HFFc6 (cell line): ENCODE results near the gene IGF2. TPM values are rescaled to one million over a fixed set of nuclear protein-coding genes. Genes with fewer than 3 reads are reported as not detected.

Source experiments
- DNase-seq: peaks from one replicate; pipeline ENCODE4 v3.0.0-alpha.2; 2018
- H3K27ac Mint-ChIP-seq: 2 replicates; pipeline ENCODE4 v1.8.0; 2020; ENCODE audit warnings: mild to moderate bottlenecking, mixed read lengths
- H3K27me3 Mint-ChIP-seq: 2 replicates; pipeline ENCODE4 v1.8.0; 2021; ENCODE audit warnings: mild to moderate bottlenecking, moderate library complexity, mixed read lengths; ENCODE audit not compliant: insufficient read depth
- H3K36me3 Mint-ChIP-seq: 2 replicates; pipeline ENCODE4 v1.8.0; 2021; ENCODE audit warnings: low read depth, mixed read lengths
- H3K4me1 Mint-ChIP-seq: 2 replicates; pipeline ENCODE4 v1.8.0; 2020; ENCODE audit warnings: low read depth, mixed read lengths
- H3K4me3 Mint-ChIP-seq: 2 replicates; pipeline ENCODE4 v1.8.0; 2020; ENCODE audit warnings: mild to moderate bottlenecking, moderate library complexity, mixed read lengths
- H3K9me3 Mint-ChIP-seq: 2 replicates; pipeline ENCODE4 v1.8.0; 2020; ENCODE audit warnings: mild to moderate bottlenecking, mixed read lengths
- total RNA-seq, 6 experiments: library from RNA; stranded (reverse); fragmentation: NEBNext Ultra II Directional; extraction: Animal tissue kit (Norgen Biotek cat#: 25700); gene quantifications; 2 replicates in 1 of 6; 3 replicates in 5 of 6; pipeline ENCODE4 v1.2.3, GENCODE V29; 2021
- TF ChIP-seq, protein P1 (sequence below): fragments of 200-600 bp; sonication (generic); IDR thresholded peaks from 2 replicates; pipeline ENCODE4 v1.5.0; 2021; ENCODE audit warnings: antibody characterized with exemption, mild to moderate bottlenecking

Gene IGF2
- total RNA-seq, 6 experiments from 2014 or later: 0.90 to 2.6 (median 2.0) TPM

DNA sequence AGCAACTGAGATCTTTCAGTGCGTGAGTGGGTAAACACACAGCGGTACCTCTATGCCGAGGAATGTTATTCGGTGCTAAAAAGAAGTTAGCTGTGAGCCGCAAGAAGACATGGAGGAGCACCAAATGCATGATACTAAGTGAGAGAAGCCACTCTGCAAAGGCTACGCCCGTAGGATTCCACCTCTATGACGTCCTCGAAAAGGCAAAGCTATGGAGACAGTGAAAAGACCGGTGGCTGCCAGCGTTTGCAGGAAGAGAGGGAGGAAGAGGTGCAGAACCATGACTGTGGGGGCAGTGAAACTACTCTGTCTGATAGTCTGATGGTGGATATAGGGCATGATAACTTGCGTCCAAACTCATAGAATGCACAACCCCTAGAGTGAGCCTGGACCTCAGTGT, 28.7 kb downstream of the IGF2 start:
- no peak overlapping the region for H3K27ac Mint-ChIP-seq
- DNase-seq: no peak

DNA sequence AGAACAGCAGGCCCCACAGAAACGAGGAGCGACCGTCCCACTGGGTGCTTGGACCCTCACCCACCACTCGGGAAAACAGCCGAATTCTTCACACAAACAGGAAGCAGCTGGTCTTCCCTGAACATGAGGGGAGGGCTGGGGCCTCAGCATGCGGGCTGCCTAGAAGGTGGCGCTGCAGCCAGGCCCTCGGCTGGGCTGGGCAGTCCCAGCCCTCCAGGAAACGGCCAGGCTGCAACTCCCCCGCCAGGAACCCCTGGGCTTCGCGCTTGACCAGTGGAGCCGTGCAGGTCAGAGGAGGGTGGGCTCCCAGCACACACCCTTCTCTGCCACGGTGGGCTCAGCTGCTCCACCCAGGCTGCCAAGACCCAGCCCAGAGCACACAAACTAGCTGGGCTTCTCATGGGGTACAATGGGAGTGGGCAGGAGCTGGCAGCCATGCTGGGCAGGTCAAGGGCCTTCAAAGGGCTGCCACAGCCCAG, 29.6 kb downstream of the IGF2 start:
- H3K4me1 Mint-ChIP-seq: no peaks in the 10 kb centered on the region

More for the DNA sequence above, 28.7 kb downstream of the IGF2 start:
- no peaks in the 10 kb centered on the region for H3K4me1 Mint-ChIP-seq
- H3K36me3 Mint-ChIP-seq: no peaks in the 10 kb centered on the region
- peaks cover 10% of the 10 kb centered on the region for H3K27me3 Mint-ChIP-seq
- no peaks in the 10 kb centered on the region; the same call in 1 of the 2 replicates for H3K9me3 Mint-ChIP-seq
- H3K4me3 Mint-ChIP-seq: no peak overlapping the region
- TF ChIP-seq, protein P1, sequence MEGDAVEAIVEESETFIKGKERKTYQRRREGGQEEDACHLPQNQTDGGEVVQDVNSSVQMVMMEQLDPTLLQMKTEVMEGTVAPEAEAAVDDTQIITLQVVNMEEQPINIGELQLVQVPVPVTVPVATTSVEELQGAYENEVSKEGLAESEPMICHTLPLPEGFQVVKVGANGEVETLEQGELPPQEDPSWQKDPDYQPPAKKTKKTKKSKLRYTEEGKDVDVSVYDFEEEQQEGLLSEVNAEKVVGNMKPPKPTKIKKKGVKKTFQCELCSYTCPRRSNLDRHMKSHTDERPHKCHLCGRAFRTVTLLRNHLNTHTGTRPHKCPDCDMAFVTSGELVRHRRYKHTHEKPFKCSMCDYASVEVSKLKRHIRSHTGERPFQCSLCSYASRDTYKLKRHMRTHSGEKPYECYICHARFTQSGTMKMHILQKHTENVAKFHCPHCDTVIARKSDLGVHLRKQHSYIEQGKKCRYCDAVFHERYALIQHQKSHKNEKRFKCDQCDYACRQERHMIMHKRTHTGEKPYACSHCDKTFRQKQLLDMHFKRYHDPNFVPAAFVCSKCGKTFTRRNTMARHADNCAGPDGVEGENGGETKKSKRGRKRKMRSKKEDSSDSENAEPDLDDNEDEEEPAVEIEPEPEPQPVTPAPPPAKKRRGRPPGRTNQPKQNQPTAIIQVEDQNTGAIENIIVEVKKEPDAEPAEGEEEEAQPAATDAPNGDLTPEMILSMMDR: no peak

DNA sequence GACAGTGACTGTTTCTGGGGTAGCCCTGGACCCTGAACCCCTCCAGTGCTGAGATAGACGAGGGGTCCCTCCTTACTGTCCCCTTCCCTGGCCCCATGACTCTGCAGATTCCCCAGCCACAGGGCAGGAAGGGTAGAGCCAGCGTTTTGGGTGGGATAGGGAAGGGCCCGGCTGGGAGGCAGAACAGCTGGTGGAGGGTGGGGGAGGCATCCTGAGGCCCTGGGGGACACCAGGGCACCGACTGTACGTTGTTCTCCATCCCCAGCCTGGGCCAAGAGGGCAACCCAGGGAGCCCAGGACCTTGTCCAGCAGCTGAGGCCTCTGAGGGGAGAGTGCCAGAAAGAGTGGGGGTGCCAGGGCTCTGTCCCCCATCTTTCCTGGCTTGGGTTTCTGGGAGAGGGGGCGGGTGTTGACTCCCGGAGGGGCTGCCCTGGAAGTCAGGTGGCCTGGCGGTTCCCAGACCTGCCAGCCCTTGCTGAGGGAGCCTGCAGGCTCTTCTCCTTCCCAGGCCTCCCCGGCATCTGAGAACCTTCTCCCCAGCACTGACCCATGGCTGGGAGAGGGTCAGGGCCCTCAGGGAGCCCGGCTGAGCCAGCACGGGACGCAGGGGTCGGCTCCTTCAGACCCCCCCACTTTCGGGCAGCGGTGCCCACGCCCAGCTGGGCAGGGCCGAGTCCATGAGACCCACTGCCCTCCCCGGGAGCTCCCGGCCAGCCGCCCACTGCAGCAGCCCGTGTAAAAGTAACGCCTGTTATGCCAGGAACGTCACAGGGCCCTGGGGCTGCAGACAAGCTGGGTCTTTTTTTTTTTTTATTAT, 30.3 kb downstream of the IGF2 start:
- no peaks in the 10 kb centered on the region for H3K4me1 Mint-ChIP-seq
- no peak overlapping the region for H3K4me3 Mint-ChIP-seq
- TF ChIP-seq, protein P1: no peak
- DNase-seq: no peak
- no peaks in the 10 kb centered on the region for H3K9me3 Mint-ChIP-seq
- peaks cover 9% of the 10 kb centered on the region for H3K27me3 Mint-ChIP-seq
- no peak overlapping the region for H3K27ac Mint-ChIP-seq
- no peaks in the 10 kb centered on the region for H3K36me3 Mint-ChIP-seq

More for the DNA sequence above, 29.6 kb downstream of the IGF2 start:
- TF ChIP-seq, protein P1: no peak
- Mint-ChIP-seq H3K27me3 (peaks cover 9% of the 10 kb centered on the region), H3K4me3 (no peak overlapping the region), H3K27ac (no peak overlapping the region), H3K9me3 (no peaks in the 10 kb centered on the region), H3K36me3 (no peaks in the 10 kb centered on the region)
- no peak for DNase-seq

DNA sequence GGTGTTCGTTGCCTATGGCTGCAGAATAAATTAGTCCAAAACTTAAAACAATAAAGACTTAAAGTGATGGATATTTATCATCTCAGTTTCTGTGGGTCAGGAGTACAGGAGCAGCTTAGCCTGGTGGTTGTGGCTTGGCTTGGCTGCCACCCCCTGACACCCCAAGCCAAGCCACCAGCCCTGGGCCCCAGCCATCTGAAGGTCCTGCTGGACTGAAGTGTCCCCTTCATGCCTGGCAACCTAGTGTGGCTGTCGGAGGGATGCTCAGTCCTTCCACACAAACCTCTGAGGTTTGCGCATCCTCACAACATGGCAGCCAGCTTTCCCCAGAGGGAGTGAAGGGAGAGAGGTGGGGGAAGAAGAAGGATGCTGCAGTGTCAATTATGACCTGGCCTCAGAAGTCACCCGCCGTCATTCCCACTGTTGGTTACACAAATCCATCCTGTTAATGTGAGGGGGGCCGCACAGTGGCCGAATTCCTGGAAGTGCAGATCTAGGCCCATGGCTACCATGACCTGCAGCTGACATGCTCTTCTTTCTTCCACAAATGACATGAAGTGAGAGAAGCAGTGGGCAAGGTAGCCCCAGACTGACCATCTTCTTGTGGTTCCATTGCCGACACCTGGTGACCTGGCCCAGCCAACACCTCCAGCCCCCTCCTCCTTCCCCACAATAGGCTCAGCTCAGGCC, 31.1 kb downstream of the IGF2 start:
- Mint-ChIP-seq H3K27ac (no peak overlapping the region), H3K36me3 (no peaks in the 10 kb centered on the region), H3K9me3 (no peaks in the 10 kb centered on the region)

DNA sequence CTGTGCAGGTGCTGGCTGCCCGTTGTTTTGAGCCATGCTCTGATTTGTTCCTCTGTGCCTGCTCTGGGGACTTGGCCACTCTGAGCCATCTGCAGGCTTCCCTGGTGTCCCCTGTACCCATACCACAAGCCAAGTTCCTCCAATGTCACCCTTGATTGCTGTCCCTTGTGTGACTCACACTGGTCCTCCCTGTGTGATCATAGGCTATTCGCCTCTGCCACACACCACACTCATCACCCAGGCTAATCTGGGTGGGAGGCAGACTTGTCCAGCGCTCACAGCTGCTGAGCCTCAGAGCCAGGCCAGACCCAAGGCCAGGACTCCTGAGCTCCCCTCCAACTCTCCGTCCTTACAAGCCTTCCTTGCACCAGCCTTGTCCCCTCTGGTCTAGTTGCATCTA, 31.7 kb downstream of the IGF2 start:
- TF ChIP-seq, protein P1: no peak
- no peak for DNase-seq
- no peak overlapping the region for H3K27ac Mint-ChIP-seq
- H3K4me3 Mint-ChIP-seq: no peak overlapping the region
- H3K4me1 Mint-ChIP-seq: no peaks in the 10 kb centered on the region
- H3K9me3 Mint-ChIP-seq: no peaks in the 10 kb centered on the region
- peaks cover 11% of the 10 kb centered on the region for H3K27me3 Mint-ChIP-seq
- H3K36me3 Mint-ChIP-seq: no peaks in the 10 kb centered on the region

More for the DNA sequence above, 31.1 kb downstream of the IGF2 start:
- H3K4me3 Mint-ChIP-seq: no peak overlapping the region
- TF ChIP-seq, protein P1: no peak
- DNase-seq: no peak
- no peaks in the 10 kb centered on the region for H3K4me1 Mint-ChIP-seq
- peaks cover 11% of the 10 kb centered on the region for H3K27me3 Mint-ChIP-seq
